Epidermal melanocyte (primary cell): ENCODE measurements around the gene HOXA2.

Experiments used
- DNase-seq: peaks from one replicate; pipeline ENCODE4 v3.0.0; 2011; ENCODE audit warnings: low spot score; ENCODE audit not compliant: insufficient read length

Gene HOXA2

GRCh38 chr7:27080844-27081436 is 21.5 kb downstream of the HOXA2 start:
- DNase-seq = no peak

- DNase-seq = no peak
Observed at GRCh38 chr7:27079234-27079975, 23.1 kb downstream of the HOXA2 start.

- no peak for DNase-seq
Observed at GRCh38 chr7:27078616-27079233, 23.8 kb downstream of the HOXA2 start.

- DNase-seq = no peak
Observed at GRCh38 chr7:27073076-27073475, 29.4 kb downstream of the HOXA2 start.

- no peak for DNase-seq
Observed at GRCh38 chr7:27071622-27072390, 30.7 kb downstream of the HOXA2 start.

- DNase-seq = no peak
Observed at GRCh38 chr7:27068259-27068658, 34.2 kb downstream of the HOXA2 start.

GRCh38 chr7:27066148-27066547 is 36.3 kb downstream of the HOXA2 start:
- no peak for DNase-seq

- no peak for DNase-seq
Observed at GRCh38 chr7:27065709-27066108, 36.8 kb downstream of the HOXA2 start.

GRCh38 chr7:27064661-27065060 is 37.8 kb downstream of the HOXA2 start:
- no peak for DNase-seq

- peak; percentile 30 for DNase-seq
Observed at GRCh38 chr7:27064159-27064558, 38.3 kb downstream of the HOXA2 start.

- DNase-seq = no peak
Observed at GRCh38 chr7:27062946-27063345, 39.5 kb downstream of the HOXA2 start.

- no peak for DNase-seq
Observed at GRCh38 chr7:27053153-27053552, 49.3 kb downstream of the HOXA2 start.

- no peak for DNase-seq
Observed at GRCh38 chr7:27051451-27051850, 51.0 kb downstream of the HOXA2 start.
